ENCODE measurements around the gene SLITRK2.

The SLITRK2 gene

DNA sequence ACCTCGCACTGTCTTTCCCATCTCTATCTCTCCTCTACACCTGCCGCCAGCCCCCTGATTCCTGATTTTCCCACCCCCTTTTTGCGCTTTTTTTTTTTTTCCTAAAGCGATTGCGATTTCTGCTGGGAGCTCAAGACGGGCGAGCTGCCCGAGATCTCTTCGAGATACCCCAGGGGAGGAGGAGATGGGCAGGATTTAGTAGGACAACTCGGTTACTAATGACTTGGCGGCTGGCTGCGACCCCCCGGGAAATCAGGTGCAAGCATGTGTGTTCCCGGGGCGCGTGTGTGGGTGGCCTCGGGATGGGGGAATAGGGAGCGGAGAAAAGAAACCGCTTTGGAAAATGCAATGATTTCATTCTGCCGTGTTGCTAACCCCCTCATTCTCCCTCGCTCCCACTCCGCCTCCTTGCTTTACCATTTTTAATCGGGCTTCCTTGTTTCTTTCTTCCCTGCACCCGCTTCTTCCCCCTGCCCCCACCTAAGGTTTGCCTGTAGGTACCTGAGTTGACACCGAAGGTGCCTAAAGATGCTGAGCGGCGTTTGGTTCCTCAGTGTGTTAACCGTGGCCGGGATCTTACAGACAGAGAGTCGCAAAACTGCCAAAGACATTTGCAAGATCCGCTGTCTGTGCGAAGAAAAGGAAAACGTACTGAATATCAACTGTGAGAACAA lies 4.4 kb downstream of the SLITRK2 start:
- POLR2A ChIA-PET: no interaction called here

DNA sequence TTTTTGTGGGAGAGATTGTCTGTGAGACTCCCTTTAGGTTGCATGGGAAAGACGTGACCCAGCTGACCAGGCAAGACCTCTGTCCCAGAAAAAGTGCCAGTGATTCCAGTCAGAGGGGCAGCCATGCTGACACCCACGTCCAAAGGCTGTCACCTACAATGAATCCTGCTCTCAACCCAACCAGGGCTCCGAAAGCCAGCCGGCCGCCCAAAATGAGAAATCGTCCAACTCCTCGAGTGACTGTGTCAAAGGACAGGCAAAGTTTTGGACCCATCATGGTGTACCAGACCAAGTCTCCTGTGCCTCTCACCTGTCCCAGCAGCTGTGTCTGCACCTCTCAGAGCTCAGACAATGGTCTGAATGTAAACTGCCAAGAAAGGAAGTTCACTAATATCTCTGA lies 5.5 kb downstream of the SLITRK2 start:
- POLR2A ChIA-PET: no interaction called here
- TF ChIP-seq SP1 (IDR thresholded peaks at IDR 0.05) (no peak), NFRKB (IDR thresholded peaks at IDR 0.05) (no peak), LEF1 (IDR thresholded peaks at IDR 0.05; ENCODE audit: borderline replicate concordance) (no peak), L3MBTL2 (conservative IDR thresholded peaks at IDR 0.05) (no peak), CTBP1 (IDR thresholded peaks at IDR 0.05; ENCODE audit: borderline replicate concordance) (no peak), SUZ12 (IDR thresholded peaks at IDR 0.05) (no peak), ZNF384 (IDR thresholded peaks at IDR 0.05) (no peak)
- TF ChIP-seq, protein P1, sequence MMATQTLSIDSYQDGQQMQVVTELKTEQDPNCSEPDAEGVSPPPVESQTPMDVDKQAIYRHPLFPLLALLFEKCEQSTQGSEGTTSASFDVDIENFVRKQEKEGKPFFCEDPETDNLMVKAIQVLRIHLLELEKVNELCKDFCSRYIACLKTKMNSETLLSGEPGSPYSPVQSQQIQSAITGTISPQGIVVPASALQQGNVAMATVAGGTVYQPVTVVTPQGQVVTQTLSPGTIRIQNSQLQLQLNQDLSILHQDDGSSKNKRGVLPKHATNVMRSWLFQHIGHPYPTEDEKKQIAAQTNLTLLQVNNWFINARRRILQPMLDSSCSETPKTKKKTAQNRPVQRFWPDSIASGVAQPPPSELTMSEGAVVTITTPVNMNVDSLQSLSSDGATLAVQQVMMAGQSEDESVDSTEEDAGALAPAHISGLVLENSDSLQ (IDR thresholded peaks at IDR 0.05): no peak
- CTCF ChIA-PET: no interaction called here

More for the DNA sequence above, 4.4 kb downstream of the SLITRK2 start:
- DNase-seq (ENCODE audit: extremely low spot score): no peak
- no peak for TF ChIP-seq ARNT (IDR thresholded peaks at IDR 0.05)
- TF ChIP-seq SUZ12 (IDR thresholded peaks at IDR 0.05): no peak
- CTCF ChIA-PET: no interaction called here

DNA sequence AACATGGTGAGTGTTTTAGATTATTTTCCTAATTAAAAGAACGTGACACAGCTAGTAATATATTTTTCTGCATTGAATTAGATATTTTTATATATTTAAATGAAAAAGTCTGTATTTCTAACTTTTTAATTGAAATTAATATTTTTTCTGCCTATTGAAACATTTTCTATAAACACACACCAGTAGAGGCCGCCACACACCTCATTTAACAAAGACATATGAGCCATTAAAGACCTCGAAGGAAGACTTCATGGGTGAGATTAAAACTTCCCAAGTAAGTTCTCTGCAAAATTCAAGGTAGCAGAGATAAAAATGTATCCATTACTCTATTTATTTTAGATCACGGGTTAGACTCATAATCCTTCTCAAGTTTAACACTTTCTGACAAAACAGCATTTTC lies 8.3 kb downstream of the SLITRK2 start:
- no peak for DNase-seq (ENCODE audit: extremely low spot score)
- ChIA-PET POLR2A (no interaction called here), CTCF (no interaction called here)
- TF ChIP-seq SP1 (IDR thresholded peaks at IDR 0.05): no peak
- no peak for TF ChIP-seq LEF1 (IDR thresholded peaks at IDR 0.05; ENCODE audit: borderline replicate concordance)
- TF ChIP-seq NFRKB (IDR thresholded peaks at IDR 0.05): no peak
- no peak for TF ChIP-seq ZNF384 (IDR thresholded peaks at IDR 0.05)
- no peak for TF ChIP-seq HDGF (IDR thresholded peaks at IDR 0.05; ENCODE audit: borderline replicate concordance)
- no peak for TF ChIP-seq TARDBP (IDR thresholded peaks at IDR 0.05)
- no peak for TF ChIP-seq BHLHE40 (IDR thresholded peaks at IDR 0.05; ENCODE audit: borderline replicate concordance)
- no peak for TF ChIP-seq FOXM1 (IDR thresholded peaks at IDR 0.05; ENCODE audit: borderline replicate concordance)
- TF ChIP-seq ELF4 (IDR thresholded peaks at IDR 0.05): no peak
- TF ChIP-seq L3MBTL2 (conservative IDR thresholded peaks at IDR 0.05): no peak
- TF ChIP-seq FOXA1 (IDR thresholded peaks at IDR 0.05): no peak
- no peak for TF ChIP-seq CTBP1 (IDR thresholded peaks at IDR 0.05; ENCODE audit: borderline replicate concordance)
- TF ChIP-seq SUZ12 (IDR thresholded peaks at IDR 0.05): no peak
- no peak for TF ChIP-seq ARNT (IDR thresholded peaks at IDR 0.05)
- TF ChIP-seq FOXK2 (IDR thresholded peaks at IDR 0.05): no peak
- TF ChIP-seq, protein P1 (IDR thresholded peaks at IDR 0.05): no peak

More for the DNA sequence above, 5.5 kb downstream of the SLITRK2 start:
- no peak for DNase-seq (ENCODE audit: extremely low spot score)

DNA sequence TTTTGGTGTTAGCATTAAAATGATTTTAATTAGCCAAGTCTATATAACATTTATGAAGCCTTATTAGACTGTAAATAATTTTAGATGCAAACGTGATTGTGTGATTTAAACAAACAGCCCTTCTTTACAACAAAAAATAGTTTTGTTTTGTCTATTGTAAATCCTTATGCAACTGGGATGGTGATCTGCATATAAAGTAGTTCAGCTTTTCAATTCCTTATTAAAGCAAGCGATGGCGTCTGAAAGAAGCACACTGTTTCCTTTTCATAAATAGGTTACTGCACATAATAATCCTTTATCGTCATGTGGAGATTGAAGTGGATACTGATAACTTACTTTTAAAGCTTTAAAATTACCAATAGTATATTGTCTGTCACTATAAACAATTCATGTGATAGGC lies 8.8 kb downstream of the SLITRK2 start:
- no peak for TF ChIP-seq L3MBTL2 (conservative IDR thresholded peaks at IDR 0.05)
- TF ChIP-seq, protein P1 (IDR thresholded peaks at IDR 0.05): no peak
- no peak for TF ChIP-seq ARNT (IDR thresholded peaks at IDR 0.05)
- no peak for TF ChIP-seq CTBP1 (IDR thresholded peaks at IDR 0.05; ENCODE audit: borderline replicate concordance)
- no peak for TF ChIP-seq ZNF384 (IDR thresholded peaks at IDR 0.05)
- TF ChIP-seq NFRKB (IDR thresholded peaks at IDR 0.05): no peak
- TF ChIP-seq FOXM1 (IDR thresholded peaks at IDR 0.05; ENCODE audit: borderline replicate concordance): no peak
- TF ChIP-seq TARDBP (IDR thresholded peaks at IDR 0.05): no peak
- ChIA-PET CTCF (no interaction called here), POLR2A (no interaction called here)
- no peak for DNase-seq (ENCODE audit: extremely low spot score)

DNA sequence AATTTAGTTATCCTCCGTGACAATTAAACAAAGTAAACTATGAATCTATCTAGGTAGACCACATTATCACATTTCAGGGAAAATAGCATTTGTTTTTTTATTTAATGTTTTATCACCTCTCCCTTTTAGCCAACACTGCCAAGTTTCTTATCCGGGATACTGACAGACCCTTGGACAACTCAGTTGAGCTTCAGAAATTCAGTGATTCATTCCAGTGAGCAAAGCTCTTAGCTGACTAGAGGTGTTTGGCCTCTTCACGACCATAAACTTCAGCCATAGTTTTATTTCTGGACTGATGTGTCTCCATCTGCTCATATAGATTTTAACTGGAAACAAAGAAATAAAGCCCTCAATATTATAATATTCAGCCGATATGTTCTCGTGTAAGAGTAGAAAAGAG lies 15.2 kb downstream of the SLITRK2 start:
- TF ChIP-seq BHLHE40 (IDR thresholded peaks at IDR 0.05; ENCODE audit: borderline replicate concordance) (no peak), LEF1 (IDR thresholded peaks at IDR 0.05; ENCODE audit: borderline replicate concordance) (no peak), NFRKB (IDR thresholded peaks at IDR 0.05) (no peak), ELF4 (IDR thresholded peaks at IDR 0.05) (no peak), L3MBTL2 (conservative IDR thresholded peaks at IDR 0.05) (no peak), TARDBP (IDR thresholded peaks at IDR 0.05) (no peak), SUZ12 (IDR thresholded peaks at IDR 0.05) (no peak), ZNF384 (IDR thresholded peaks at IDR 0.05) (no peak), FOXM1 (IDR thresholded peaks at IDR 0.05; ENCODE audit: borderline replicate concordance) (no peak)
- DNase-seq (ENCODE audit: extremely low spot score): no peak
- ChIA-PET CTCF (no interaction called here), POLR2A (no interaction called here)

DNA sequence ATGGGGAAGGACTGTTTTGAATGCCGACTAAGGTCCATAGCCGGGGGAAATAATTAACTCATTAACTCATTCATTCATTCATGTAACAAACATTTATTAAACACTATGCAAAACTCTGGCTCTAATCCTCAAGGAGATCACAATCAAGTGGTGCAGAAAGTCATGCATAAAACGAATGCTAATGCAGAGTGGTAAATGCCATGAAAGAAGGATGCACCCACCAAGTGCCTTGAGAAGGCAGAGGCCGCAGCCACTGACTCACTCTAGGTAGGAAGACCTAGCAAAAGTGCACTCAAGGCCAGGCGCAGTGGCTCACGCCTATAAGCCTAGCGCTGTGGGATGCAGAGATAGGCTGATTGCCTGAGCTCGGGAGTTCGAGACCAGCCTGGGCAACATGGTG lies 22.9 kb downstream of the SLITRK2 start:
- ChIA-PET CTCF (no interaction called here), POLR2A (no interaction called here)
- DNase-seq (ENCODE audit: extremely low spot score): no peak
- TF ChIP-seq TARDBP (IDR thresholded peaks at IDR 0.05) (no peak), ZNF384 (IDR thresholded peaks at IDR 0.05) (no peak), HDGF (IDR thresholded peaks at IDR 0.05; ENCODE audit: borderline replicate concordance) (no peak), BHLHE40 (IDR thresholded peaks at IDR 0.05; ENCODE audit: borderline replicate concordance) (no peak), FOXK2 (IDR thresholded peaks at IDR 0.05) (no peak), NFRKB (IDR thresholded peaks at IDR 0.05) (no peak), ARNT (IDR thresholded peaks at IDR 0.05) (no peak), ELF4 (IDR thresholded peaks at IDR 0.05) (no peak), LEF1 (IDR thresholded peaks at IDR 0.05; ENCODE audit: borderline replicate concordance) (no peak), SP1 (IDR thresholded peaks at IDR 0.05) (no peak), L3MBTL2 (conservative IDR thresholded peaks at IDR 0.05) (no peak), FOXM1 (IDR thresholded peaks at IDR 0.05; ENCODE audit: borderline replicate concordance) (no peak), FOXA1 (IDR thresholded peaks at IDR 0.05) (no peak), CTBP1 (IDR thresholded peaks at IDR 0.05; ENCODE audit: borderline replicate concordance) (no peak), SUZ12 (IDR thresholded peaks at IDR 0.05) (no peak)
- TF ChIP-seq, protein P1 (IDR thresholded peaks at IDR 0.05): no peak
